H4 (cell line): ENCODE data around the gene DTNA. TPM values are rescaled to one million over a fixed set of nuclear protein-coding genes. Genes with fewer than 3 reads are reported as not detected.
"Not testable (repeated sequence)": the region's sequence is repeated elsewhere in the genome, so short reads cannot be mapped to it uniquely, and the experiment has no call there.

Experiments used
- DNase-seq: peaks from one replicate; pipeline ENCODE4 v3.0.0-alpha.2; 2015; ENCODE audit warnings: low spot score
- total RNA-seq: library from RNA; depleted of rRNA; stranded (reverse); fragments of >200 nt; shearing (Covaris generic); gene quantifications from 2 replicates; pipeline ENCODE4 v1.2.3, GENCODE V29; 2014

Gene DTNA
- total RNA-seq, 1 experiment from 2014 or later: 17.9 TPM

- DNase-seq: no peak
Observed at GRCh38 chr18:34723143-34723542, 13.0 kb downstream of the DTNA start.

DNA sequence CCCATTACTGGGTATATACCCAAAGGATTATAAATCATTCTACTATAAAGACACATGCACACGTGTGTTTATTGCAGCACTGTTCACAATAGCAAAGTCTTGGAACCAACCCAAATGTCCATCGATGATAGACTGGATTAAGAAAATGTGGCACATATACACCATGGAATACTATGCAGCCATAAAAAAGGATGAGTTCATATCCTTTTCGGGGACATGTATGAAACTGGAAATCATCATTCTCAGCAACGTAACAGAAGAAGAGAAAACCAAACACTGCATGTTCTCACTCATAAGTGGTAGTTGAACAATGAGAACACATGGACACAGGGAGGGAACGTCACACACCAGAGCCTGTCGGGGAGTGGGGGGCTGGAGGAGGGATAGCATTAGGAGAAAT lies 15.6 kb downstream of the DTNA start:
- not testable (repeated sequence) for DNase-seq

DNA sequence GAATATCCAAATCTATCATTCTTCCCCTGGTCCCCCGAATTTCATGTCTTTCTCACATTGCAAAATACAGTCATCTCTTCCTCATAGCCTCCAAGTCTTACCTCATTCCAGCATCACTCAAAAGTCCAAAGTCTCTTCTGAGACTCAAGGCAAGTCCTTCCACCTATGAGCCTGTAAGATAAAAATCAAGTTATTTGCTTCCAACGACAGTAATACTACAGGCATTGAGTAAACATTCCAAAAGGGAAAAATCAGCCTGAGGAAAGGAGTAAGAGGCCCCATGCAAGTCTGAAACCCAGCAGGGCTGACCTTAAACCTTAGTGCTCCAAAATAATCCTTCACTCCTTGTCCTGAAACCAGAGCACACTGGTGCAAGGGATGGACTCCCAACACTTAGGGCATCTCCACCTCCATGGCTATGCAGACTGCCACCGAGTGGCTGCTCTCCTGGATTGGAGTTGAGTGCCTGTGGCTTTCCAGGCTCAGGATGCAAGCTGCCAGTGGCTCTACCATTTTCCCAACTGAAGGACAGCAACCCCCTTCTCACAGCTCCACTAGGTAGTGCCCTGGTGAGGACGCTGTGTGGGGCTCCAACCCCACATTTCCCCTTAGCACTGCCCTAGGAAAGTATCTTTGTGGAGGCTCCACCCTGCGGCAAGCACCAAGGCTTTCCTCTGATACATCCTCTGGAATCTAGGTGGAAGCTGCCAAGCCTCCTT lies 16.3 kb downstream of the DTNA start:
- DNase-seq: no peak

DNA sequence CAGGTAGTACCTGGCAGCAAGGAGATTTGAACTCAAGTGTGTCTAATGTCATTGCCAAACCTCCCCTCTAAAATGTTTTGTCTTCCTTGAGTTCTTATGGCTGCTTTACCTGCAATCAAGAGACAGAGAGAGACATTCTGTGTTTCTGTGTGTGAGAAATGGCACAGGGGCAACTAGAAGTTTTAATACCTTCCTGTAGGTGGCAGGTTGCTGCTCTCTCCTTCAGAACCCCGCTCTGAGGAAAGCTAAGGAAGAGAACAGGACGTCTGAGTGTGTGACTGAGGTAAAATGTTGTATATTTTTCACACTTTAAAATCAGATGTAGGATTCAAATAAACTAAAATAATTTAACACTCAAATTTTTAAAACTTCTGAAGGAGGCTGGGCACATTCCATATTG lies 19.2 kb downstream of the DTNA start:
- DNase-seq: peak; percentile 53

- DNase-seq: no peak
Observed at GRCh38 chr18:34729740-34730355, 19.8 kb downstream of the DTNA start.

DNA sequence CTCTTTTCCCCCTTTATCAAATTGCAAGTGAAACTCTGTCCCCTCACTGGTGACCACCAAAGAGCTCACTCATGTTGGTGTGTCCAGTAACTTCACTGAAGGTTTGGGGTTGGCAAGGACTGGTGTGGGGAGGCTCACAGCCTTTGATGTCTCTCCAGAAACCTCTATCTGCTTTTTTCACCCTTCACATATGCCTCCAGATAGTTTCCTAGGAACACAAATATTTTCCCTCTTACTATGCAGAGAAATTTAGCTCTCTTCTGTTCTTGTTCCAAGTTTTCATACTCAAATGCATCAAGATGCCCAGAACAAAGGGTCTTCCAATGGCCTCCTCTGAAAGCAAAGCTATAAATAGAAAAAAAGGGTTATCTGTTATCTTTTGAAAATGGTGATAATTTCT lies 20.7 kb downstream of the DTNA start:
- no peak for DNase-seq

DNA sequence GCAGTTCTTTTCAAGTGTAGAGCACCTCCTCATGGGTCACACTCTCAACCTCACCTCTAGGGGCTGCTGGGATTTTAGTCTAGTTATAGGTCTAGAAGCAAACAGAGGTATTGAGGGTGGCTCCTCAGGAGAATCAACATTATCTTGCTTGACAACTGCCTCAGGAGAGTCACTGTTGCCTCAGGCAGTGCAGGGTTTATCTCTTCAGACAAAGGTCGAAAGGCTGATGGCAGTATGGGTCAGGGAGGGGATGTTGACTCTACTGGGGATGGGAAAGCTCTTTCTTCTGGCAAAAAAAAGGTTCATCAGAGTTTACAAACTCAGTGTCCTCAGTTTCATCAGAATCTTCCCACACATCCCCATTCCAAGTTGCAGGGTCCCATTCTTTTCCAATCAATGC lies 24.0 kb downstream of the DTNA start:
- no peak for DNase-seq

DNA sequence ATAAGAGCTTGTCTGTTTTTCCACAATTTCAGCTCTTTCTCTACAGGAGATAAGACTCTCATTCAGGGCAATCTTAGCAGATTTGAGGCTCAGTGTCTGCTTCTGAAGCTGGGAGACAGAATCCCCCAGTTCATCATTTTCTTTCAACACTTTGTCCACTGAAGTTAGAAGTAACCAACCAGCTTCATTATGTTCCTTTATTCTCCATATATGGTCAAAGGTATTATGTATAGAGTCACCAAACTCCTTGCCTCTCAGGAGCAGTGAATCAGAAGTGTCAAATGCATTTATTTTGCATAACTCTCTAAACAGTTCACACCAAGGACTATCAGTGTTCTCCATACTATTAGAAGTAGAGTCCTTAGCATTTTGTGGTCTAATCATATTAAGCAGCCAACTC lies 24.4 kb downstream of the DTNA start:
- DNase-seq: not testable (repeated sequence)

DNA sequence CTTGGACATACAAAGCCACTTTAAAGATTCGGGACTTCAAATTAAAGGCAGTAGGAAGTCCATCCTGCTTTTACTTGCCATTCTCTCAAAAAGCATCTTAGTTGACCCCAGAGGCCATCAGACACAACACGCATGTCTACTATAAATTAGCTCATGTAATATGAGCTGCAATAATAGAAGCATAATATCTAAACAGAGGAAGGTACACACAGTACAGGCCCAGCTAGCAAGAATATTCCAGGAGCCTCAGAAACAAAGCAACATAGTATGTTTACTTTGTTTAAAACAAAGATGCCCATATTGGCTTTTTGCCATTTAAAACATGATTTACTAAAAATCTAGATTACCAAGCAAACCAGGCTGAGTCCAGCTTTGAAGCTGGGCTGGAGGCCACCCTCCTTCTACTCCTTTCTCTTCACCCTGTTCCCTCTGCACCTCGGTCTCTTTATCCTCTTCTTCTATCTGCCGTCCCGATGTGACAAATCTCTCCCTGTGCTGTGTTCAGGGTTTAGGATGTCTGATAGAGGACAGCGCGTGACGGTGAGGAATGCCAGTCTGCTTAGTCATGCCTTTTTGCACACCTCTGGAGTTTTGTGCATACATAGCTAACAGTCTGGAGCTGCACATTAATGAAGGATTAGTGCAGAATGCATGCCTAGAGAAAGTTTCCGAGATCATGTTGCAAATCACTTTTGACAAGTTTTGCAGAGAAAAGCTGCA lies 28.2 kb downstream of the DTNA start:
- peak; percentile 19 for DNase-seq

- DNase-seq: no peak
Observed at GRCh38 chr18:34740101-34740500, 30.0 kb downstream of the DTNA start.

DNA sequence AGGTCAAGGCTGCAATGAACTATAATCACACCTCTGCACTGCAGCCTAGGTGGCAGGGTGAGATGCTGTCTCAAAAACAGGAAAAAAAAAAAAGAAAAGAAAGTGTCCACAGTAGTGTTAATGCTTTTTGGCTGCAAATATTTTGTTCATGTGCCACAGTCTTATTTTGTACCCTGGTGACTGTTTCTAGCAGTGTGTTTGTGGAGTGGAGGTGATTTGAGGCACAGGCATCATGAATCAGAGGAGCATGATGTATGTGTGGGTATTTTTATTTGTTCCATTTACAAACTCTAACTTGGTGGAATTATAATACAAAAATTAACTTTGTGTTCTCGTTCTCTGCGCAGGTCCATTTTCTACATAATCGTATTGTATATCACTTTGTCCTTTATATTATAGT lies 30.6 kb downstream of the DTNA start:
- no peak for DNase-seq

- no peak for DNase-seq
Observed at GRCh38 chr18:34741401-34741800, 31.3 kb downstream of the DTNA start.

- no peak for DNase-seq
Observed at GRCh38 chr18:34742891-34743341, 32.8 kb downstream of the DTNA start.

DNA sequence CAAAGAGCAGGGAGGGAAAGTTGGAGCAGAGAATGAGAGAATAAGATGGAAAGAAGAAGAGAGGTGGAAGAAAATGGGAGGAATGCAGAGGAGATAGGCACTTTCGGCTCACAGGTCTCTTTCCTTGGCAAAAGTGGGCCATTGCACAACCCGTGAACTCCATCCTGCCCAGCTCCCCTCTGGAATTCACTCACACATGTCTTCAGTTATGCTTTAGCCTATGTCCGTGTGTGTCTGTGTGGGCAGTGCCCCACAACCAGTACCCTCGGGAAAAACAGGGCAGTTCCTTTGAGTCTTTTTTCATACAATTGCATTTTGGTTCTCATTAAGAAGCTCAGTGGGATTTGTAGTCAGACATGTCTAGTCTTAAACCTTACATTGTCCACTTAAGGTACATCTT lies 34.5 kb downstream of the DTNA start:
- no peak for DNase-seq

- no peak for DNase-seq
Observed at GRCh38 chr18:34746614-34747013, 36.5 kb downstream of the DTNA start.

- no peak for DNase-seq
Observed at GRCh38 chr18:34749721-34750120, 39.6 kb downstream of the DTNA start.

DNA sequence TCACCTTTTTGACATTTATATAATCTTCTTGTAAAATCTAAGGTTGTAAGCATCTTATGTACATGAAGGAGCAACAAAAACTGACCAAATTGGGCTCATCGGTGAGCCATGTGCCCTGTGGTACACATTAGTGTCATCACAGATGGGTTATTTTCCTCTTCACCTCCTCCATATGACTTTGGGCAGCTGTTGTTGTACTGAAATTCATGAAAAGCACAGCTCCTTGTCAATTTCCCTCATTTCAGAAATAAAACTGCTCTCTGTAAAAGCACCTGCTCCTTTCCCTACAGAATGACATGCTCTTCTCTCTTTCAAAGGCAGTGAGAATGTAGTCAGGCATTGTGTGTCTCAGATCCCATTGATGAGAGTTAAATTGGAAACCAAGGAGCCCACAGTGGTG lies 42.0 kb downstream of the DTNA start:
- DNase-seq: no peak

GRCh38 chr18:34754300-34754699 lies 44.2 kb downstream of the DTNA start:
- no peak for DNase-seq

DNA sequence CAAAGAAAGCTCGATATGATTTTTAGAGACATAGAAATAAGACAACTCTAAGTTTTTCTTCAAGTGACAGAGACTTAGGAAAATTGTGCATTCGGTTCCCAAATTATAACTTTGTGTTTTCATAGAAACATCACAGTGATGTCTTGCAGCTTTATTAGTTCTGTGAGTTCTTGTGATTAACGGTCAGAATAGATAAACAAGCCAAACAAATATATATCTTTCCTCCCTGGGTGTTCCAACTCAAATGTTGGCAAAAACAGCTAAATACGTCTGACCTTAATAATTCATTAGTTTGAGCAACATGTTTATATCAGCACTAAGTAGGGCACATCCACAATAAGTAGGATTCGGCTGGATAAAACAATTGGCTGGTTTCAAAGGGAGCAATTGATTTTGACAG lies 47.6 kb downstream of the DTNA start:
- no peak for DNase-seq

- DNase-seq: no peak
Observed at GRCh38 chr18:34758378-34758948, 48.4 kb downstream of the DTNA start.

DNA sequence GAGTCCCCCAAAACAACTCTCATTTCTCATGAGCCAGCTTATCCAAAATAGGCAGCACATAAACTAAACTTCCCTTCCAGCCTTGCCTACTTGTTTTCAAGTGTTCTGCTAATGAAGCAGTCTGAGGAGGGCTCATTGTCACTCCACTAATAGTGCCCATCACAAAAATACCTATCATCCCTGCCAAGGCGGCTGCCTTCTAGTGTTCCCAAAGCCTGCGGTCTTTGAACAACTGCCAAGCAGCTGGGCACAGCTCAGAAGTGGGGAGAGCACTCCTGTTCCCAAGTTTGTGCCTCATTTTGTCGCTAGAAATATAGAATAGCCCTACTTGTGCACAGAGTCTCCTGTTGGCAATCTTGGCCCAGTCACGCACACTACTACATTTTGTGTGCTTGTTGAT lies 50.3 kb downstream of the DTNA start:
- no peak for DNase-seq

DNA sequence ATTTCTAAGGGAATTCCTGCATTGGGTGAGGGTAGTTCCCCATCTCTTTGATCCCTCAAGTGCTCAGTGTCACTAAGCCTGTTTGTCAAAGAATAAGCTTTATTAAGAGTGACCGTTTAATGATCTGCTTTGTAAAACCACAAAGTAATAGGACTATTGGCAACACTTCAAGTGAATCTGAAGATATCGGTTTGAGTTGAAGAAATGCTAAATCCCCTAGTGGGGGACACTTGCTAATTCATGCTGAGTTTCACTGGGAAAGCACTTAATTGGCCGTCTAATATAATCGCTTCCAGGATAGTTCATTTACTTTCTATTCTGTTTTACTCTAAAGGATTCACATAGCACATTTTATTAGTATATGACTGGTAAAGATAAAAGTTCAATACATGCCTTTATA lies 54.4 kb downstream of the DTNA start:
- no peak for DNase-seq

DNA sequence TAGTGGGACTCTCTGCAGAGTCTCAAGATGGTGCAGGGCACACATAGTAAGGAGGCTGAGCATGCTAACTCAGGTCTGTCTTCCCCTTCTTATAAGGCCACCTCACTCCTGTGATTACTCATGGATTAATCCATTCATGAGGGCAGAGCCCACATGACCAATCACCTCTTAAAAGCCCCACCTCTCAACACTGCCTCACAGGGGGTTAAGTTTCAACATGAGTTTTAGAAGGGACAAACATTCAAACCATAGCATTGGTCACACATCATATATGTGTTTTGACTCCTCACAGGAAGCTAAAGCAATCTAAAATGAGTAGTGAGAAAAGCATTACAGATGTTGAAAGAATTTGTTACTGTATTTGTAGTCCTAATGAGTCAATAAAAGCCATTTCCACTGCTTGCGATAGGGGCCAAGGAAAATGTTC lies 57.5 kb downstream of the DTNA start:
- peak; percentile 25 for DNase-seq
